DMS 273 treated with DMSO at 0.1 percent for 48 hours (cell line): ENCODE measurements around the gene SMIM23.

ENCODE experiments used
- DNase-seq: peaks from one replicate; lab custom pipeline; 2025; lab: John Stamatoyannopoulos, UW

The SMIM23 gene

GRCh38 chr5:171820561-171820960 is 34.9 kb downstream of the SMIM23 start:
- DNase-seq: no peak

DNA sequence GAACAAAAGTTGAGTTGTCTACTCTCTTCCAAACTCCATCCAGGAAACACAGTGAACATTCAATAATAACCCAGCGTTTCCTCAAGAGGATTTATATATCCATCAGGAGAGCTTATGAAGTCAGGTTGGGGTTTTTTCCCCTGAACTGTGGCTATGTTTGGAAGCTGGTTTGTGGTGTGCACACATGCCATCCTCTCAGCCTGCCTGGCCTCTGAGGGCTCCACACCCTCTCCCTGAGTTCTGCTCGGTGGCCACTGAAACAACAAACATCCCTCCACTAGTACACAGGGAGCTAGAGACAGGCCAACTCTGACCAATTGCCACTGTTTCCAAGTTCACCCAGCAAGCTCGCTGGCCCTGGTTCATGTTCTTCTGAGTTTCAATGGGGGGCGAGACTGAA is 35.7 kb downstream of the SMIM23 start:
- DNase-seq: no peak

DNA sequence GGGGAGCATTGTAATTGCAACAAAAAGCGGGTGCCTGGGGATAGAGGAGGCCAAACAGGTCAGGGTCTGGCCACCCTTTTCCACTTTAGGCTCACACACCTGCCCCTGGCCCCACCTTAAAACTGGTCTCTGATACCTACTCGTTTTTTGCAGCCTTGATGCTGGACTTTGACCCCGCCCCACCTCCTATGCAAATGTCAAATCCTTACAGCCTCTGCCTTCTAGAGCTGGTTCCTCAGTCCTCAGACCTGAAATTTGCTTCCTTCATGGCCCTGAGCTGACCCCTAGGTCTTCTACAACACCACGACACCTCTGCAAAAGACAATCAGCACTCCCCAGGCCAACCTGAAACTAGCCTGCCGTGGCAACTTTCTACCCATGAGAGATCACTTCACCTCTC is 37.7 kb downstream of the SMIM23 start:
- no peak for DNase-seq

DNA sequence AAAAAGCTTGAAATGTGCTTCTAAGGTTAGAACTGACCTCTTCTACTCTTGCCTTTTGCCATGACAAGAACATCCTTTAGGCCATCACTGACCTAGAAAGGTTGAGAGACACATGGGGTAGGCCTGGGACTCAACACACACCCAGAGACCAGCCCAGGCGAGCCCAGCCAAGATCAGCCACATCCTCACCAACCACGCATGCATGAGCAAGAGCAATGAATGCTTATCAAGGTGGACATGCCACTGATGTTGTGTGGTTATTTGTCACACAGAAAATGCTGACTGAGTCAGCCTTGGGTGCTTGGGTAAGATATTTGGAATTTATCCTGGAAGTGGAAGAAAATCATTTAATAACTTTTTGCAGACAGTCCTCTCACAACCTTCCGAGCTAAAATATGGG is 39.4 kb downstream of the SMIM23 start:
- DNase-seq: no peak

DNA sequence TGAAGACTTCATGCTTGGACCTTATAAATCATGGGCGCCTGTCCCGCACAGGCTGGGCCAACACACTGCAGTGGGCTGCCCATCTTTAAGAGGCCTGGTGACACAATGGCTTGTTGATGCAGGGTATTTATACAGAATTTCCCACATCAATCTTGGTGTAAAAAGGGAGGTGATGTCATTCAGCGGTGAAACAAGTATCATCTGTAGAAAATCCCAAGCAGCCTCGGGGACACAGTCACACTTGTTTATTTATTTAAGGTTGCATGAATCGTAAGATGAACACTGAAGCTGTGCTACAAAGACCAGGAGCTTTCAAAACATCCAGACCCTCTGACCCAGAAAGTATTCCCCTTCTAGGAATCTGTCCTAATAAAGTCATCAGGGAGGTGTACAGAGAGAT is 40.5 kb downstream of the SMIM23 start:
- DNase-seq: no peak

GRCh38 chr5:171827162-171827561 is 41.5 kb downstream of the SMIM23 start:
- DNase-seq: no peak

- no peak for DNase-seq
Observed at GRCh38 chr5:171830686-171831085, 45.1 kb downstream of the SMIM23 start.

GRCh38 chr5:171832775-171833174 is 47.2 kb downstream of the SMIM23 start:
- DNase-seq: no peak

DNA sequence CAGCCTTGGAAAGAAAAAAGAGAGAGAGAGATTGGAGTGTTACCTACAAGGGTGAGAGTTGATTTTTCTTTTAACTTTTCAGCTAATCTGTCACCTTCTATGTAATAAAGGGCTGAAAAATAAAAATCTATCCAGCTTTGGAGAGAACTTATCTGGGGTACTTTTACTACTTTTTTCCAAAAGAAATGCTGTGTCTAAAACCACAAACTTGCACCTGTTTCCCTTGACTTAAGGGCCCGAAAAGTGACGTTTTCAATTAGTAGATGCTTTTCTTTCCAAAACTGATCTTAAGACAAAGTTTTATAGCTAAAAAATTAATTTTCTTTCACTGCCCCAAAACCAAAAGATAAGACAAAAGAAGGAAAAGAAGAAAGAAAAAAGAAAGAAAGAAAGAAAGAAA is 48.8 kb downstream of the SMIM23 start:
- no peak for DNase-seq

DNA sequence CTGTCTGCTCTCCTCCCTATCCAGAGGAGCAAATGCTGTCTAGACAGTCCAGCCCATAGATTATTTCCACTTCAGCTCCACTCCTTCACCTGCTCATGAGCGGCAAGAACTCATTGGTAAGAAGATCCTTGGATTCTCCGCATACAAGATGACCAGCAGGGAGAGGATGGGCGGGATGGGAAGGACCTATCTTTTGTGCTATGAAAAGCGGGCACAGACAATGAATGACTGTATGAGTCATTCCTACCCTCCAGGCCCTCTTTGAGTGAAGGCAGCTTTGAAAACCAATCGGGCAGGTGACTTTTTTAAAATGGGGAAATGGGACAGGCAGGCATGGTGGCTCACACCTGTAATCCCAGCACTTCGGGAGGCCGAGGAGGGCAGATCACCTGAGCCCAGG is 49.4 kb downstream of the SMIM23 start:
- DNase-seq: no peak

DNA sequence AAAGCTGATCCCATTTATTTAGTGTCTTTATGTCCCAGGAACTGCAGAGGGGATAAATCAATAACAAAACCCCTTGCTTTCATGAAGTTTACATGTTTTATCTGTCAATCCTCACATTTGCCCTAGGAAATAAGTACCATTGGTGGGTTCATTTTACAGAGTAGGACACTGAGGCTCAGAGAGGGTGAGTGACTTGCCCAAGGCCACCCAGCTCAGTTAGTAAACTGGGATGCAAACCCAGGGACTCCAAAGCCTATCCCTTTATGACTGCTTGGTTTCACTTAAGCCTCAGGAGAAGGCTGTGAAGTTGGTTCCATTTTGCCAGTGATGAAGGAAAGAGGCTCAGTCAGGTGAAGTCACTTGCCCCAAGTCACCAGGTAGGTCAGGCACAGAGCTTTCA is 51.9 kb downstream of the SMIM23 start:
- DNase-seq: no peak

DNA sequence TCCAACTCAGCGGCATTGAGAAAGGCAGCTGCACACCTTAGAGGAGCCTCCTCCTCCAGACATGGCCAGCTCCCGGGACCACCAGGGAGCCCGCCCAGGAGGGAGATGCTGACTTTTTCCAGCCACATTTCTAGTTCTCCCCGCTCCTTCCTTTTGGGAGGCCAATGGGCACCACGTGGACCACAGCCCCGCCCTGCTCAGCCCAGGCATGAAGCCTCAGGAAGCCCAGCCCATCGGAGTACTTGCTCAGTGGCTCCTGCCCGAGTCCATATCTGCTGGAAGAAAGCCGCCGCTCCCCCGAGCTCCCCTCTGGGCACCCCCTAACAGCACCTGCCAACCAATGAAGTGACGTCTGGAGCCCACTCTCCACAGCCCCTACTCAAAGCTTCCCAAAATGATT is 52.4 kb downstream of the SMIM23 start:
- no peak for DNase-seq

DNA sequence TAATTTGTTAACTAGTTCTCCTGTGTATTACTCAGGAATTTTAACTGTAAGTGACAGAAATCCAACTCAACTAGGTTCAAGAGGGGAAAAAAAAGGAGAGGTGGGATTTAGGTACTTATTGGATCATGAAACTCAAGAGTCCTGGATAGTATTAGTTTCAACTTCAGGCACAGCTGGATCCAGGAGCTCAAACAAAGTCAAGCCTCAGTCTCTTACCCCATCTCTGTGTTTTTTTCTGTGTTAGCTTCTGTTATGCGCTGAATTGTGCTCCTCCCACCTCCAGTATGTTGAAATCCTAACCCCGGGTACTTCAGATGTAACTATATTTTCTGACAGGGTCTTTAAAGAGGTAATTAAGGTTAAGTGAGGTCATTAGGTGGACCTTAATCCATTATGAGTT is 53.5 kb downstream of the SMIM23 start:
- no peak for DNase-seq

GRCh38 chr5:171840066-171840465 is 54.4 kb downstream of the SMIM23 start:
- no peak for DNase-seq
